ENCODE data around the gene FBRSL1. TPM values are rescaled to one million over a fixed set of nuclear protein-coding genes. Genes with fewer than 3 reads are reported as not detected.
A peak's percentile ranks its signal among the peaks of the same experiment; 100 is the strongest.

The FBRSL1 gene
- total and polyA plus RNA-seq, 2 of the 8 experiments (the other 6 are each of a cell fraction or from before 2014, with no cell fraction given): 18.4 to 109 TPM

GRCh38 chr12:132507656-132508490 lies 17.9 kb downstream of the FBRSL1 start:
- Histone ChIP-seq H3K23me2 (ENCODE audit: low read depth, low read length) (no peaks in the 10 kb centered on the region), H3K27me3 (replicated peaks in 1 of 4; ENCODE audit: control insufficient read depth in 3 of 4, extremely low read depth in 1 of 4, insufficient read depth in 3 of 4, low read length in 3 of 4) (no peaks in the 10 kb centered on the region; a peak in 2 of 7 replicates), H3K4me3 (ENCODE audit: extremely low read depth in 1 of 4, insufficient read depth in 2 of 4, low read depth in 3 of 4, low read length in 4 of 4) (no peak overlapping the region), H2BK5ac (ENCODE audit: low read depth, low read length) (no peak overlapping the region), H2BK15ac (ENCODE audit: low read length) (no peak overlapping the region), H3K27ac (ENCODE audit: low read depth, low read length) (no peak overlapping the region), H3K14ac (ENCODE audit: insufficient read length) (no peak overlapping the region), H3K4me1 (replicated peaks in 1 of 4; ENCODE audit: control insufficient read depth in 3 of 4, insufficient read depth in 4 of 4, low read length in 3 of 4) (peaks cover 0 to 24% (median 5%) of the 10 kb centered on the region in 4 experiments; a peak in 6 of 7 replicates), H2BK12ac (ENCODE audit: low read depth, low read length) (no peak overlapping the region), H3K79me2 (ENCODE audit: control insufficient read depth in 1 of 2, insufficient read depth in 2 of 2, low read length in 2 of 2) (peaks cover 0 to 29% of the 10 kb centered on the region in 2 experiments; a peak in 1 of 4 replicates), H3K4ac (replicated peaks; ENCODE audit: insufficient read length, low read depth, low read length) (no peak overlapping the region), H2BK20ac (ENCODE audit: low read length) (no peak overlapping the region), H4K20me1 (replicated peaks in 1 of 2; ENCODE audit: control insufficient read depth in 1 of 2, insufficient read depth in 2 of 2, low read length in 2 of 2) (peaks cover 38% of the 10 kb centered on the region in 2 experiments), H2BK120ac (replicated peaks; ENCODE audit: low read depth, low read length) (no peak overlapping the region), H3K36me3 (ENCODE audit: control insufficient read depth in 2 of 4, insufficient read depth in 4 of 4, low read length in 3 of 4) (peaks cover 0 to 10% (median 0%) of the 10 kb centered on the region in 4 experiments; a peak in 1 of 8 replicates), H3K9me3 (ENCODE audit: insufficient read depth in 2 of 2, low read depth in 1 of 2, low read length in 1 of 2) (no peaks in the 10 kb centered on the region), H4K91ac (replicated peaks; ENCODE audit: insufficient read length, low read length) (no peak overlapping the region), H3K56ac (replicated peaks; ENCODE audit: insufficient read length, low read depth, low read length) (no peak overlapping the region), H3K9ac (replicated peaks in 1 of 4; ENCODE audit: extremely low read depth in 1 of 4, low read depth in 3 of 4, low read length in 3 of 4) (no peak overlapping the region), H3K79me1 (ENCODE audit: low read depth, low read length) (peaks cover 27% of the 10 kb centered on the region), H3K23ac (ENCODE audit: insufficient read length) (no peak overlapping the region), H4K5ac (ENCODE audit: insufficient read length, low read depth, low read length) (no peak overlapping the region), H3K18ac (ENCODE audit: extremely low read depth, low read length) (no peak overlapping the region), H2AFZ (ENCODE audit: low read length) (no peak overlapping the region), H2AK5ac (ENCODE audit: low read depth, low read length) (no peak overlapping the region), H4K8ac (ENCODE audit: extremely low read depth, insufficient read depth, low read length) (peak overlapping the region; percentile 25; the same call in 1 of the 2 replicates), H3K4me2 (ENCODE audit: insufficient read depth in 1 of 2, low read depth in 2 of 2, low read length in 2 of 2) (no peak overlapping the region)
- TF ChIP-seq RAD21 (IDR thresholded peaks at IDR 0.05 in 1 of 2, conservative IDR thresholded peaks at IDR 0.05 in 1 of 2; ENCODE audit: low read depth in 2 of 2, low read length in 2 of 2) (peak in 1 of 2 experiments; percentile 11; a peak in 1 of 4 replicates), YY1 (IDR thresholded peaks at IDR 0.05; ENCODE audit: low read depth, low read length) (peak; percentile 59), TEAD4 (IDR thresholded peaks at IDR 0.05; ENCODE audit: low read depth, low read length) (no peak), CHD1 (IDR thresholded peaks at IDR 0.05; ENCODE audit: low read depth, low read length) (no peak), NRF1 (IDR thresholded peaks at IDR 0.05; ENCODE audit: low read depth, low read length) (no peak), CTCF (IDR thresholded peaks at IDR 0.05; ENCODE audit: control extremely low read depth in 1 of 3, insufficient read depth in 1 of 3, low read depth in 1 of 3, low read length in 3 of 3) (peak in 2 of 3 experiments; percentile 19 to 36; a peak in 1 of 4 replicates), CHD2 (IDR thresholded peaks at IDR 0.05; ENCODE audit: low read length) (no peak), HDAC2 (IDR thresholded peaks at IDR 0.05; ENCODE audit: borderline replicate concordance in 1 of 2, low read depth in 2 of 2, low read length in 2 of 2) (no peak)
- 85% methylated on average over 9 of the region's 31 CpGs; no CpG with 5 or more reads in 1 of the 2 experiments for WGBS, 2 experiments (ENCODE audit: extremely low coverage in 1 of 2, insufficient coverage in 1 of 2, insufficient read length in 1 of 2, insufficient replicate concordance in 2 of 2, low coverage in 1 of 2, low lambda C conversion rate in 2 of 2, missing lambda C conversion rate in 1 of 2)
- ChIA-PET POLR2A (ENCODE audit: partially characterized antibody) (interaction anchor here (0.7 to 1.6 kb wide), 4 partner anchors 16 to 731 kb away, joined by 3 to 4 read pairs (median 3); no protein-coding TSS in a partner anchor), CTCF (ENCODE audit: partially characterized antibody) (interaction anchor here (0.8 to 4.8 kb wide), 13 partner anchors 10 to 123 kb away, joined by 3 to 26 read pairs (median 5); no protein-coding TSS in a partner anchor)
- no peak for FAIRE-seq
- no peak for DNase-seq (ENCODE audit: low read depth in 1 of 2, low spot score in 2 of 2)
